Osteocyte (in vitro differentiated cells): Measurements from ENCODE around the gene CFAP53. TPM values are rescaled to one million over a fixed set of nuclear protein-coding genes. Genes with fewer than 3 reads are reported as not detected.
A peak's percentile ranks its signal among the peaks of the same experiment; 100 is the strongest.
"Not testable (repeated sequence)": the region's sequence is repeated elsewhere in the genome, so short reads cannot be mapped to it uniquely, and the experiment has no call there.

ENCODE experiments used
- DNase-seq: peaks from one replicate; pipeline ENCODE4 v3.0.0; 2021; ENCODE audit warnings: mixed read lengths; ENCODE audit not compliant: unreplicated experiment; ENCODE audit errors: extremely low spot score
- H3K27ac Mint-ChIP-seq: one replicate; pipeline ENCODE4 v1.8.0; 2021; ENCODE audit warnings: mild to moderate bottlenecking, mixed read lengths; ENCODE audit not compliant: unreplicated experiment
- H3K27me3 Mint-ChIP-seq: one replicate; pipeline ENCODE4 v1.8.0; 2021; ENCODE audit warnings: mixed read lengths; ENCODE audit not compliant: unreplicated experiment
- H3K36me3 Mint-ChIP-seq: one replicate; pipeline ENCODE4 v1.8.0; 2021; ENCODE audit warnings: mixed read lengths; ENCODE audit not compliant: unreplicated experiment
- H3K4me1 Mint-ChIP-seq: one replicate; pipeline ENCODE4 v1.8.0; 2021; ENCODE audit warnings: mixed read lengths; ENCODE audit not compliant: unreplicated experiment
- H3K4me3 Mint-ChIP-seq: one replicate; pipeline ENCODE4 v1.8.0; 2021; ENCODE audit warnings: mild to moderate bottlenecking, moderate library complexity, mixed read lengths; ENCODE audit not compliant: unreplicated experiment
- H3K9me3 Mint-ChIP-seq: one replicate; pipeline ENCODE4 v1.8.0; 2021; ENCODE audit warnings: mixed read lengths; ENCODE audit not compliant: unreplicated experiment
- CTCF ChIP-seq: fragments of 200-600 bp; sonication (generic); IDR thresholded peaks from 2 replicates; pipeline ENCODE4 v1.5.0; 2021; ENCODE audit warnings: antibody characterized with exemption, mild to moderate bottlenecking, moderate library complexity
- total RNA-seq: library from RNA; stranded (reverse); gene quantifications from 2 replicates; pipeline ENCODE4 v1.2.1, GENCODE V29; 2021

Gene CFAP53
- total RNA-seq, 1 donor from 2014 or later: 0.78 TPM

GRCh38 chr18:50297621-50298442 is 31.5 kb upstream of the CFAP53 start:
- TF ChIP-seq CTCF: no peak
- Mint-ChIP-seq H3K36me3 (no peaks in the 10 kb centered on the region), H3K27ac (no peak overlapping the region), H3K27me3 (peaks cover 38% of the 10 kb centered on the region), H3K4me1 (peaks cover 5% of the 10 kb centered on the region), H3K4me3 (peak overlapping the region; percentile 63), H3K9me3 (no peaks in the 10 kb centered on the region)
- DNase-seq: no peak

GRCh38 chr18:50293039-50293438 is 26.7 kb upstream of the CFAP53 start:
- TF ChIP-seq CTCF: no peak
- H3K4me1 Mint-ChIP-seq: peaks cover 3% of the 10 kb centered on the region
- DNase-seq: no peak
- no peak overlapping the region for H3K4me3 Mint-ChIP-seq
- no peaks in the 10 kb centered on the region for H3K9me3 Mint-ChIP-seq
- H3K36me3 Mint-ChIP-seq: no peaks in the 10 kb centered on the region
- H3K27ac Mint-ChIP-seq: no peak overlapping the region
- H3K27me3 Mint-ChIP-seq: peaks cover 39% of the 10 kb centered on the region

GRCh38 chr18:50289108-50289443 is 22.8 kb upstream of the CFAP53 start:
- Mint-ChIP-seq H3K27ac (no peak overlapping the region), H3K27me3 (peaks cover 12% of the 10 kb centered on the region), H3K36me3 (peaks cover 8% of the 10 kb centered on the region), H3K4me1 (peaks cover 18% of the 10 kb centered on the region), H3K4me3 (peak overlapping the region; percentile 55), H3K9me3 (no peaks in the 10 kb centered on the region)
- DNase-seq: no peak
- no peak for TF ChIP-seq CTCF

GRCh38 chr18:50288348-50289107 is 22.2 kb upstream of the CFAP53 start:
- H3K27ac Mint-ChIP-seq: peak overlapping the region; percentile 97
- DNase-seq, H3K9me3 Mint-ChIP-seq: not testable (repeated sequence)
- peaks cover 19% of the 10 kb centered on the region for H3K4me1 Mint-ChIP-seq
- peaks cover 12% of the 10 kb centered on the region for H3K36me3 Mint-ChIP-seq
- peaks cover 12% of the 10 kb centered on the region for H3K27me3 Mint-ChIP-seq
- H3K4me3 Mint-ChIP-seq: peak overlapping the region; percentile 100

- TF ChIP-seq CTCF: peak; percentile 48
- H3K9me3 Mint-ChIP-seq: no peaks in the 10 kb centered on the region
- H3K4me1 Mint-ChIP-seq: peaks cover 19% of the 10 kb centered on the region
- H3K27me3 Mint-ChIP-seq: peaks cover 12% of the 10 kb centered on the region
- H3K4me3 Mint-ChIP-seq: peak within 1 kb of the TSS; percentile 100
- H3K27ac Mint-ChIP-seq: peak within 1 kb of the TSS; percentile 97
- peaks cover 15% of the 10 kb centered on the region for H3K36me3 Mint-ChIP-seq
- peak; percentile 100 for DNase-seq
Observed at GRCh38 chr18:50287441-50288347, 21.4 kb upstream of the CFAP53 start, which contains the start of gene CXXC1. CXXC1 (minus strand) TSS chr18:50287692; CDS start chr18:50287589, 103 bp downstream.
